GM18907 (cell line): ENCODE results near the gene FAM50B.

Source experiments
- ATAC-seq: cut with Tn5 transposase; IDR thresholded peaks from one replicate; pipeline ENCODE4 v1.9.1; 2021; ENCODE audit warnings: mild to moderate bottlenecking, moderate library complexity; ENCODE audit not compliant: unreplicated experiment

FAM50B gene

GRCh38 chr6:3870528-3870925 lies 21.4 kb downstream of the FAM50B start:
- ATAC-seq: no peak

- no peak for ATAC-seq
These were observed 22.3 kb downstream of the FAM50B start for GRCh38 chr6:3871515-3871914.

GRCh38 chr6:3871939-3872338 lies 22.8 kb downstream of the FAM50B start:
- no peak for ATAC-seq

DNA sequence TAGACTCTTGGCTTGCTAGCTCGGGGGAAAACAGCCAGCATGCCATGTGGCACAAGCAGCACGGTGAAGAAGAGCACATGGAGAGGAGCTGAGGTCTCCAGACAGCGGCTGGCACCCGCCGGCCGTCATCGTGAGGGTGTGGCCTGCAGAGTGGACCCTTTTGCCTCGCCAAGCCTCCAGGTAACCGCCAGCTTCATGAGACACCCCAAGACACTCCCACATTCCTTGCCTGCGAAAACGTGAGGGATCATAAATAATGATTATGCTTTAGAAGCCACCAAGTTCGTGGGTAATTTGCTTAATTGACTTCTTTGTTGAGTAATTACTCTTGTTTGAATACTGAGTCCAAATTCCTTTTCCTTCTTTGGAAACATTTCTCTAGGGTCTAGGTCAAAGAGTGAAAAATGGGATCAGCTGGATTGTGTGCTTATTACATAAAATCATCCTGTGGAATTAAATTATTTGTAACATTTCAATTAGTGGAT lies 23.2 kb downstream of the FAM50B start:
- ATAC-seq: no peak

DNA sequence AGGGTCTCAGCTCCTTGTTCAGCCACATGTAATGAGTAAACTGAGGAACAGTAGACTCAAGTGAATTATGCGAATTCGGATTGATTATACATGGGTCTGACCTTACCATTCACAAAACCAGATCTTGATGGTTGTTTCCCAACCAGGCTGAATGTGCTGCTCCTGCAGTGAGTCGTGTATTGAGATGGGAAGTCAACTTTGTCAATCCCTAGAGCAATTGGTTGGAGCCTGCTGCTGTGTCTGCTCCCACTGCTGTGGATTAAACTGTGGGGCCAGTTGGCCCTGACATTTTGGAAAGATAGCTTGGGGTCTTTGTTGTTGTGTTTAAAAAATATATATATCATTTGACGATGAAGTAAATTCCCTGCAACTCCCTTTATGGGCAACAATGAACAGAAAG lies 23.9 kb downstream of the FAM50B start:
- ATAC-seq: no peak

- no peak for ATAC-seq
These were observed 24.9 kb downstream of the FAM50B start for GRCh38 chr6:3874069-3874468.

DNA sequence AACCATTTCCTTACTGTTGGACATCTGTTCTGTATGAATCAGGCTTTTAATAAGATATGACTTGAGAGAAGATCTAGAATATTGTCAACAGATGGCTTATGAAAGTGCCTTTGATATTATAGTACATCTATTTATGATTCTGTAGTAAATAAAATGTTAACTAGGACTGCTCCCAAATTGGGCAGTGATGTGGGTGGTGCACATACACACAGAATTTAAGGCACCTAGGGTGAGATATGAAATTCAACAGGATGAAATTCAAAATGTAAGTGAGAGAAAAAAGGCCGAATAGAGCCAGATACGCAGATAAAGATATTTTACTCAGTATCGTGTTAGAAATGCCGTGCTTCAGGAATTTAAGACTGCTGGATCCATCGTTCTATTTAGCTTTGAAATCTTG lies 26.3 kb downstream of the FAM50B start:
- ATAC-seq: no peak

- no peak for ATAC-seq
These were observed 26.9 kb downstream of the FAM50B start for GRCh38 chr6:3876101-3876500.

GRCh38 chr6:3876866-3877265 lies 27.7 kb downstream of the FAM50B start:
- no peak for ATAC-seq

DNA sequence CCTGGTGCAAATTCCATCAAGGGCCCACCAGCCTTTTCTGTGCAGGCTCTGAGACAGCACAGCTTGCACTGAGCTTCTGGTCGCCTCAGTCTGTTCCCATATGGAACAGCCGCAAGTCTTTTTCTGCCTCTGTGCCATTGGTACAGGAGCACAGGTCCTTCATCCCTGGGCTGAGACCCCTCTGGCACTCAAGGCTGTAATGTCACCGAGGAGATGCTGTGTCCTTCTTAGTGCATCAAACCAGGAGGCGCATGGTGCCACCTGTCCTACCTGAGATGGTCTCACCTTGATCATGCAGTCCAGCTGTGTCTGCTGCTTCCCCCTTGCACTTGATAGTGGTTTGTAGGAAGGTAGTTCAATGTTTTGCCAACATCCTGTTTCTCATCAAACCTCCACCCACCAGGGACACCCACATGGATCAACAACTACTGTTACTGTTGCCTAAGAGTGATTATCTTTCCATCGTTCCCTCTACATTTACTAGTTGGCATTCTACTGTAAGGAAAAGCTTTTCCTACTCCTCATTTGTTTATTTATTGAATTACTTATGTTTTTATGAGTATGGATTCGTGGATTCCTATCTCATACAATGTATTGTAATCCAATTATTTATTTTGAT lies 29.0 kb downstream of the FAM50B start:
- no peak for ATAC-seq

GRCh38 chr6:3879194-3879952 lies 30.2 kb downstream of the FAM50B start:
- ATAC-seq: no peak

DNA sequence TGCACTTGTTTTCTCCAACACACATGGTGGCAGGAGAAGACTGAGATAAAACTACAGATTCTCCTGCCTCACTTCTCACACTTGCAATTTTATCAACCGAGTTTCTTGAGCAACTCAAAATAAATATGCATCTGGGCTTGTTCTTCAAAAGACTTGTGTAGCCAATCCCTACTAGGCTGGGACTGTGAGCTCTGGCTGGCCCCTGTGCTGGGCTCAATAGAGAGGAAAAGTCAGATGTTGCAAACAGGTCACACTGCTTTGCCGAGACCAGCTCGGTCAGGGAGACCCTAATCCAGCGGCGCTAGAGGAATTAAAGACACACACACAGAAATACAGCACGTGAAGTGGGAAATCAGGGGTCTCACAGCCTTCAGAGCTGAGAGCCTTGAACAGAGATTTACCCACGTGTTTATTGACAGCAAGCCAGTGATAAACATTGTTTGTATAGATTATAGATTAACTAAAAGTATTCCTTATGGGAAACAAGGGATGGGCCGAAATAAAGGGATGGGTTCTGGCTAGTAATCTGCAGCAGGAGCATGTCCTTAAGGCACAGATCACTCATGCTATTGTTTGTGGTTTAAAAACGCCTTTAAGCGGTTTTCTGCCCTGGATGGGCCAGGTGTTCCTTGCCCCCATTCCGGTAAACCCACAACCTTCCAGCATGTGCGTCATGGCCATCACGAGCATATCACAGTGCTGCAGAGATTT lies 32.7 kb downstream of the FAM50B start:
- no peak for ATAC-seq

DNA sequence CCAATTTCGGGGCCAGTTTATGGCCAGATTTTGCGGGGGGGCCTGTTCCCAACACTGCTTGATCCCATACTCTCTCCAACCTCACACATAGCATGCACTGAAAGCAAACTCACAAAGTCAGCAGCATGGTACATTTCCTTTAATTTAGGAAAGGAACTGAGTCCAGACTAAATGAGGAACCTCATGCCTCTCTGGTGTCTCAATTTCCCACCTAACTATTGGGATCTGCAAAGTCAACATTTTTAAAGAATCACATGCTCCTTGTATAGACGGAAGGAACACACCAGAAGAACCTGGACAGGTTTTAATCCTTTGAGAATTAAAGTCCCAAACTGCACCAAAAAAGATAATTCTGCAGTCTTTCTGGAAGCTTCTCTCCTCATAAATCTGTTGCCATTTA lies 33.3 kb downstream of the FAM50B start:
- no peak for ATAC-seq

DNA sequence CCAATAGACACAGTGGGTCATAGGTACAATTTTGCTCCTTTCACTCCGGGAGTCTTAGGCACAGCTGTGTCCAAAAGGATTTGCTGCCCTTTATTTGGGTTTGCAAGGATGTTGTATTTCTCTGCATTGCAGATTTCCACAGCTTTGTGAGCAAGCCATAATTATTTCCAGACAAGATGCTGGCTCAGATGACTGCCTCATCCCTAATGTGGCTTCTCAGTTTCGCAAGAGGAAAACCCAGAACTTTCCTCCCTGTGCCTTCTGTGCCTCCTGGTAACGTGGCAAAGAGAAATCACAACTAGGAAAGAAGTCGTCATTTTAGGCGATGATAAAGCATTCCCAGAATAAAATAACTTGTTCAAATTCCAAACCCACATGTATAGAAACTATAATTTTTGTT lies 33.7 kb downstream of the FAM50B start:
- no peak for ATAC-seq

- ATAC-seq: no peak
These were observed 35.0 kb downstream of the FAM50B start for GRCh38 chr6:3884007-3884745.

DNA sequence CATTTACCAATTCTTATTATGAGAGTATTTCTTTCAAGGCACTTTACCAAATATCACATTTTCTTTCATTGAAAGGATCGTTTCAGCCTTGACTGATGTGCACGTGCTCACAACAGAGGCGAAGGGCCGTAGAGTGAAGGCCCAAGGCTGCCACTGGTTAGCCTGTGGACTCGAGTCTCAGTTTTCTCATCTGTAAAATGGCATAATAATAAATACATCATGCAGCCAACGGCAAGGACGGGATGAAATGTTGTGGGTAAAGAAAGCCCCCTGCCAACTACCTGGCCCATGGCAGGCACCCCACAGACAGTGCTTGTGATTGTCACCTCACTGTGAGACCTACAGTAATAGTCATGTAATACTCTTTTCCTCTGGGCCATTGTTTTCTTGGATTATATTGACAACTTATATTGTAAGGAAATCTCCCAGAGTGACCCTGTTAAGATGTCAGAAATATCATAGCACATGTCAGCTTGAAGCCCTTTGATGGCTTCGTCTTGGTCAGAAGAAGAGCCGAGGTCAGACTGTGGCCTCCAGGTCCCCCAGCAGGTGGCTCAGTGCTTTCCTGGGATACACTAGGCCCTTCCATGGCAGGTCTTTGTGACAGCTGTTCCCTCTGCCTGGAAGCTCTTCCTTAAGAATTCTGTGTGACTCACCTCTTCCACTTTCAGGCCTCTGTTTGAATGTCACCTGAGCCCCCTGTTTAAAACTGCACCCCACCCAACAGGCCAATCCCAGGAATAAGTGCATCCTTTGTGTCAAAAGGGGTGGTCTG lies 36.3 kb downstream of the FAM50B start:
- ATAC-seq: no peak

DNA sequence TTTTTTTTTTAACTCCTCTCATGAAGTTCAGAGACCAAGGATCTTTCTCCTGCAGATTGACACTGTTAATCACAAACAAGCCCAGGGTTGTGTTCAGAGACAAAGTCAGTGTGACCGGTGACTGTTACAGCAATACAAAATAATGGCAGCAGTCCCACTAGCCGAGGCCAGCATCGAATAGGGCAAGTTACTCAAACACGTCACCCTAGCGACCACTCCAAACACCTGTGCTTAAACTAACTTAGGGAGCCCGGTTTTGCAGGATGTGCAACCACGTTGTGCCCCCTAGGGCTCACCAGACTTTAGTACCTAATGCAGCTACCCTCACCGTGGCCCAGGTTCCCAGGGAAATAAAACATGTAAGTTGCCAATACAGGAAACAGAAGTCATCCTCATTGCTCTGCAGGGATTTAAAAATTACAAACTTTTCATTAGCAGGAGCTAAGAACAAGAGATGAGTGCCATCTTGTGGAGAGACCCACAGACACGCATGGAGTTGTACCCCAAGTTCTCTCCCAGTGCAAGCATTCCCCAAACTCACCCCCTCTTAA lies 38.1 kb downstream of the FAM50B start:
- ATAC-seq: no peak

DNA sequence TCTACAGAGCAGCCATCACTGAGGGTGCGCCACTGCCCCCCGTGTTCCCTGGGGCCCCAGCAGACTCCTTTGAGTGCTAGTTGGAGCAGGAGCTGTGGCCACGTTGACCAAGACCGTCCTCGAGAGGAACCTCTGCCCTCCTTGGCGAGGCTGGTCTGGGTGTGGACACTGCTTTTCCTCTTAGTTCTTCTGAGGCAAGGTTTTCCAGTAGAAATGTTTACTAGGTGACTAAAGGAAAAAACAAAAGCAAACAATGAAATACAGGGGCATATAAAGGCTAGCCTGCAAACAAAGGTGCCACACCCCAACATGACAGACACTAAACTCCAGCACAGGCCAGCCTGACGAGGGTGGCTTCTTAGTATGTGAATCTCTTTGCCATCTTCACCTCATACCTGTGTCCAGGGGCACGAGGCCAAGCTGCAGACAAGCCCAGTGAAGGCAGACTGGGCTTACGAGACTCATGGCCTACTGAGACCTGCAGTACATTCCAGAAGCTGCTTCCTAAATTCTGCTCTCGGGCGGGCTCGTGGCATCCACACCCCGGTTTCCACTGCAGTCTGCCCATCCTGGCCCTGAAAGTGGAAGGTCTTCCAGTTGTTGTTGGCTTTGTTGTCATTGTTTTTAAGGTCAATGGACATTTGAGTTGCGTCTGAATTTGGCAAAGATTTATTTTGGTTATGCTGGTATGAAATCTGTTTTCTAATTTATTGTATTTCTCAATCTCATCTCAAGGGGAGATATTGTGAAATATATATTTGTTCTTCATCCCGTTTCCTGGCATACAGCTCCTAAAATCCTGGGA lies 39.2 kb downstream of the FAM50B start:
- no peak for ATAC-seq

GRCh38 chr6:3890047-3890446 lies 40.9 kb downstream of the FAM50B start:
- no peak for ATAC-seq
